HT-29 (cell line): ENCODE results near the gene GATAD1. TPM values are rescaled to one million over a fixed set of nuclear protein-coding genes. Genes with fewer than 3 reads are reported as not detected.
"Not testable (repeated sequence)": the region's sequence is repeated elsewhere in the genome, so short reads cannot be mapped to it uniquely, and the experiment has no call there.

Source experiments
- DNase-seq: peaks from one replicate; pipeline ENCODE4 v3.0.0-alpha.2; 2015; ENCODE audit warnings: low spot score
- total RNA-seq: library from RNA; depleted of rRNA; stranded (reverse); fragments of >200 nt; shearing (Covaris generic); gene quantifications from 2 replicates; pipeline ENCODE4 v1.2.3, GENCODE V29; 2014; rRNA removed

GATAD1 gene, protein sequence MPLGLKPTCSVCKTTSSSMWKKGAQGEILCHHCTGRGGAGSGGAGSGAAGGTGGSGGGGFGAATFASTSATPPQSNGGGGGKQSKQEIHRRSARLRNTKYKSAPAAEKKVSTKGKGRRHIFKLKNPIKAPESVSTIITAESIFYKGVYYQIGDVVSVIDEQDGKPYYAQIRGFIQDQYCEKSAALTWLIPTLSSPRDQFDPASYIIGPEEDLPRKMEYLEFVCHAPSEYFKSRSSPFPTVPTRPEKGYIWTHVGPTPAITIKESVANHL
- 24.8 and 29.9 TPM in 2 replicates for total RNA-seq

DNA sequence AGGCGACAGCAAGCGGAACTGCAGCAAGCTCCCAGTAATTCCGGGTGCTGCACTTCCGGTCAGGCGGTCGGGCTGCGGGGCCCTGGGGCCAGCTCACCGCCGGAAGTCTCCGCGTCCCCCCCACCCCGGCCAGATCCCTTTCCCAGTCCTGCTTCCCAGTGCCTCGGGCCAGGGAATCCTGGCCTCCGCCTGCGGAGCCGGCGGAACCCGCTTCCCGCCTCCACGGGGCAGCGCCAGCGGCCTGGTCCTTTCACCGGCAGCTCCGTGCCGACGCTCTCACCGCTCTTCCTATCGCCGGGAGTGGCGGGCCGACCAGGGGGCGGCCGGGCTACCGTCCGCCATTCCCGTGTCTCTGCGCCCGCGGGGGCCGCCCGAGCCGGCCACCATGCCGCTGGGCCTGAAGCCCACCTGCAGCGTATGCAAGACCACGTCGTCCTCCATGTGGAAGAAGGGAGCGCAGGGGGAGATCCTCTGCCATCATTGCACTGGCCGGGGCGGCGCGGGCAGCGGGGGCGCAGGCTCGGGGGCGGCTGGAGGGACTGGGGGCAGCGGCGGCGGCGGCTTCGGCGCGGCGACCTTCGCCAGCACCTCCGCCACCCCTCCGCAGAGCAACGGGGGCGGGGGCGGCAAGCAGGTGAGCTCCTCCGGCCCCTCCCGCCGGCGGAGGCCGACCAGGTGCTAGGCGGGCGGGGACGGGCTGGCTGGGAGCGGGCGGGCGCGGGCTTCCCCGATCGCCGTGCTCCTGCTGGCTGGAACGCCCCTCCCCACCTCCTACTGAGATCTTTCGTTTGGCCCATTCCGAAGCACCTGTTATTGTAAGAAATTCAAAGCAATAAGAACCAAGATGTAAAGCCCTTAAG lies at the start of gene GATAD1:
GATAD1 (plus strand) TSS at position 138 of the 860 bp plus-strand sequence; CDS start at position 386, 248 bp downstream.
- DNase-seq = peak; percentile 93

DNA sequence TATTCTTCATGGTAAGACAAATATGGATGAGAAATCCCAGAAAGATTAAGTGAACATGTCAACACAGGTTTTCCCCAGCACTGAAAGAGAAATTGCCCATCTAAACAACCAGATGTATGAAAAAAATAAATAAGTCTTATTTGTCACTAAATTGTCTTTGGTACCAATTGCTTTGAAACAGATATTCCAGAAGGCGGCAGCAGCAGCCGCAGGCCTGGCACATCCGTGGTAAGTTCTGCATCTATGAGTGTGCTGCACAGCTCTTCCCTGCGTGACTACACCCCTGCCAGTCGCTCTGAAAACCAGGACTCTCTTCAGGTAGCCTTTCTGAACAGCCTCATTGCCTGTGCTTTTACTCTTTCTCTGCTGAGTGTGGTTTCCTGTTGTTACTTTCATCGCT lies 49.7 kb upstream of the GATAD1 start:
- no peak for DNase-seq

DNA sequence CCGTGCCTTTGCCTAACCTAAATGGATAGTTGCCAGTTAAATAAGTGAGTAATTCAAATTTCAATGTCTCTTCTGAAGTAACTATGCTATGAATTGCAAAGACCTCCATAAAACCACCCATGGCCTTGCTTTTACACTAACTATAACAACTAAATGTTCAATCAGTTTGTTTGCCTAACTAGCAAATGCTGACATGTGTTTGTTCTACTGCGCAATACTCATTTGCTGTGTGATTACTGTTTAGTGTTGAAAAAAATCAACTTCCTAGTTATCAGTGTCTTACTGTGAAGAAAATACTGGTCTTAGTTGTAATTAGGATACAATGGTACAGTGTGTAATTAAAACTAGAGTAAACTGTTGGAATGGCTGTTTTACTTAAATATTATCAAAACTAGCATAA lies 47.3 kb upstream of the GATAD1 start:
- DNase-seq = no peak

DNA sequence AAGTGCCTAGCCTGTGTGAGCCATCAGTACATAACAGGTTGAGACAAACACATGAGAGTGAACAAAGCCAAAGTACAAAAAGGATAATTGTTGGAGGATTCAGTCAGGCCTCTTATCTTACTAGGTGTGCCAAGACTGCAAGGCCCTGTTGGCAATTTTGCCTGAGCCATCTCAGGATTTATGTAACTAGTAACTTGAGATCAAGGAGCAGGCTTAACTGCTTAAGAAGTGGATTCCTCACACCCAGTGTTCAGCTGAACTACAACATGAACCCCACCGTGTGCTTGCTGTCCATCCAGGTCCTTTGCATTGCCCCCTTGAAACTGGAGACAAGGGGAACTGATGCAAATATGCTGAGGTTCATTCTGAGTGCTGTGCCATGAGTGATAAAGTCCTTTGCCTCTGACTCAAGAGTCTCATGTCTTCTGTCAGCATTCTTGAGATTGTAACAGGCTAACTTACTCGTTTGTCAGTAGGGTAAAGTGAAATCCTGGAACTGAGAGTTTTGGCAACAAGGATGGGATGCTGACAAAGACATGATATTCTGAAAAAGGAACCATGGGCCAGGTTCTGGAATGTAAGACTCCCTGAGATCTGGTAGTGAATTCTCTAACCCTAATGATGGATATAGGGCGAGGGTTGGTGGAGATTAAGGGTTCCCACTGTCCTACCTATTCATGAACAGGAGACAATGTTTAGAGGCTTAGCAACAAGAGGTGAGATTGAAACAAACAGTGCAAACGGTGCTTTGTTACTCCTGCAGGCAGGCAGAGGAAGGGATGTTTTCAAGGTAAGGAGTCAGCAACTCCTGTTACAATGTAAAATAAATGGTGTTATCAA lies 44.1 kb upstream of the GATAD1 start:
- DNase-seq = no peak

DNA sequence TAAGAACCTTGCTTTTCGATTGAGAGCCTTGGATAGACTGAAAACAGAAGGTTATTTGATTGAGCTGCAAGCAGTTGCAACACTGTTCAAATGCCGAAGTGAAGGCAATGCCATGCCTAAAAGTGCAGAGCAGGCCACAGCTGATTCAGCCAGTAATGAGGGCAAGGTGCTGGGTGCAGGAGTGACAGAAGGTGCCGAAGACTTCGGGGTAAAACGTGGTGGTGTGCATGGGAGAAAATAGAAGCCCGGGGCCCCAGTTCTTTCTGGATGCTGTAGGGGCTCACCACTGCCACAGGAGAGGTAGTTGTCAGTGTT lies 43.6 kb upstream of the GATAD1 start:
- DNase-seq = no peak

DNA sequence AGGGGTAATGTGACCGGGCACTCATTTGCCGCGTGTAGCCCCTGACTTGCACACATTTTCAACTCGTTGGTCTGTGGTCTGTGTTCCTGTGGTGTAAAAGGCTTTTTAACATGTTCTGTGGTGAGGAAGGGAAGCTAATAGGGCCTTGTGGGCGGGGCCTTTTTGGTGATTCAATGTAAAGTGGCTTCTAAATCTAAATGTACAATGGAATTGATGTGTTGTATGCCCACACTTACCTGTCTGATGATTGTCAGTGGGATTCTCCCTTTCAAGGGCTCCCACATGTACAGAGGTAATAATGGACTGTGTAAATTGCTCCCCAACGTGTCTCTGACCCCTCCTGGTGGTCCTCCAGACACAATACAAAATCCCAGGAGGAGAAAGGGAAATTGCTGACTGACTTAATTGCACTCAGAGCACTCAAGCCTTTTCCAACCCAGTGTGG lies 43.1 kb upstream of the GATAD1 start:
- DNase-seq = no peak

DNA sequence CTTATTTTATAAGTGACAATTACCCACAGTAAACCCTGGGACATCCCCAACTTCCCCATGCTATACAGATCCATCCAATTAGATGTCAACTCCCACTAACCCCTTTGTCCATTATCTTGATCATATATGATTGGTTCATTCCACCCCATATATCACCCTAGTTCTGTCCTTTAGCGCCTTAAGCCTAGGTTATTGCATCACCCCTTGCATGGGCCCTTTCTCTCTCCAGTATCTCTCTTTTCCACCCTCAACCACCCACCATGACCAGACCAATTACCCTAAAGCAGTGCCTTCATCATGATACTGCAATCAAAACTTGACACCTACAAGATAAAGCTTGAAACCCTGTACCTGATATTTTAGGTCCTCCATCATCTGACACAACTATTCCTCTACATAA lies 37.9 kb upstream of the GATAD1 start:
- DNase-seq = no peak

DNA sequence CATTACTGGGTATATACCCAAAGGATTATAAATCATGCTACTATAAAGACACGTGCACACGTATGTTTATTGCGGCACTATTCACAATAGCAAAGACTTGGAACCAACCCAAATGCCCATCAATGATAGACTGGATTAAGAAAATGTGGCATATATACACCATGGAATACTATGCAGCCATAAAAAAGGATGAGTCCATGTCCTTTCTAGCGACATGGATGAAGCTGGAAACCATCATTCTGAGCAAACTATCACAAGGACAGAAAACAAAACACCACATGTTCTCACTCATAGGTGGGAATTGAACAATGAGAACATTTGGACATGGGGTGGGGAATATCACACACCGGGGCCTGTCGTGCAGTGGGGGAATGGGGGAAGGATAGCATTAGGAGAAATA lies 37.1 kb upstream of the GATAD1 start:
- DNase-seq = not testable (repeated sequence)

DNA sequence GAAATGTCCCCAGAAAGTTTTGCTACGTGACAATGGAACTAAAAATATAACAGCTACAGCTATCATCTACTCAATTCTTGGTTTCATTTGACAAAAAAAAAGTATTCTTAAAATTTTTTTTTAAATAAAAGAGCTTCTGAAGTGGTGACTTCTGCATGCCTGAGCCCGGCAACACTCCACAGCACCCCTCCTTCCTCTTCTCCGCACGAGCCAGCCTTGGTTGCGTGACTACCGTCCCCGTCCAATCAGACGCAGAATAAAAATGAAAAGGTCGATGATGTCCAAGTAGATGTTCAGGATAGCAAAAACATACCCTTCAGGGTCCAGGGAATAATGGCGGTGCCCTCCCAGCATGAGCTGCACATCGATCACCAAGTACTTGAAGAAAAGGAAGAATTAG lies 34.5 kb upstream of the GATAD1 start:
- DNase-seq = no peak

DNA sequence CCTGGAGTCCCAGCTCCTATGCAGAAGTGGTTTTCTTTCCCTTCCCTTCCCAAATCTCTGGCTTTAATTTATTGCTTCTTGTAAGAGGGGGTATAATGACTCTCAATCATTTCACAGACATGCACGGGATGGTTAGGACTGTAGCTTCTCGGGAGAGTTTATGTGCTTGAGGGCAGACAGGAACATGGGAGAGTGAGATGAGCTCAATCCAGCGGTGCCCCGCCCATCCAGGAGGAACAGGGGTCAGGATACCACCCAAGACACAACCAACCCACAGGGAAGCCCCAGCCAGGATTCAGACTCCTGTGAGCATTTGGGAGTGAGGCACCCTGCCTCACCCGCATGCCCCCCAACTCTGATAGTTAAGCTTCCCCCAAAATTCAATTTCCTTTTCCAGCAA lies 33.7 kb upstream of the GATAD1 start:
- DNase-seq = no peak

DNA sequence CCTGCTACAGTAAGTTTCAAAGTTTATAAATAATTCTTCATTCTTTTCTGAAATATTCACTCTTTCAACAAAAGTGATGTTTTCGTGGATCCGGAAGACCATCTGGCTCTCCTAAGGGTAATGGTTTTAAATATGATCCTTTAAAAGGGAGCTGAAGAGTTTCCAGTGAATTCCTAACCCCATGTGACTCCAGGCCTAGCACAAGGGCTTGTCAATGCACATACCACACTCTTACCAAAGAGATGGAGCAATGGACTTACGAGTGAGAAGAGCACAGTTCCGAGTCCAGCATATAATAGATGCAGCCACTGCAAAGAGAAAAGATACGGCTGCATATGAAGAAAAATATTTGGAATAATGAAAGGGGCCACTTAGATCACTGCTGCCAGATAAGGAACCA lies 32.1 kb upstream of the GATAD1 start:
- DNase-seq = no peak

DNA sequence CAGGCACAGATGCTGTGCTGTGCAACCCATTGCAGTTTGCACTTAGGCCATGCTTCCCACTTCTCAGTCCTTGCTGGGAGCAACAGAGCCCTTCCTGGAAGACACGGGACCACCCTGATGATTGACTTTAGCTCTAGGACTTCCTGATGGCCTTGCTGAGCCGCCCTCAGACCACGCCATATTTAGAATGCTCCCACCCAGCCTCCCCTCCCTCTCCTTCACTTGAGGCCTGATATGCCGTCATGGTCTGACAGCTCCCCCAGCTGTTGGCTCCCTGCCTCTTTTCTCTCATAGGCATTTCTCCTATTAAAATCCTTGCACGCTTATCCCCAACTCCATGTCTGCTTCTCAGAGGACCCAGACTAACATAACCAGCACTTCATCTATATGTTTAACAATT lies 29.4 kb upstream of the GATAD1 start:
- no peak for DNase-seq

DNA sequence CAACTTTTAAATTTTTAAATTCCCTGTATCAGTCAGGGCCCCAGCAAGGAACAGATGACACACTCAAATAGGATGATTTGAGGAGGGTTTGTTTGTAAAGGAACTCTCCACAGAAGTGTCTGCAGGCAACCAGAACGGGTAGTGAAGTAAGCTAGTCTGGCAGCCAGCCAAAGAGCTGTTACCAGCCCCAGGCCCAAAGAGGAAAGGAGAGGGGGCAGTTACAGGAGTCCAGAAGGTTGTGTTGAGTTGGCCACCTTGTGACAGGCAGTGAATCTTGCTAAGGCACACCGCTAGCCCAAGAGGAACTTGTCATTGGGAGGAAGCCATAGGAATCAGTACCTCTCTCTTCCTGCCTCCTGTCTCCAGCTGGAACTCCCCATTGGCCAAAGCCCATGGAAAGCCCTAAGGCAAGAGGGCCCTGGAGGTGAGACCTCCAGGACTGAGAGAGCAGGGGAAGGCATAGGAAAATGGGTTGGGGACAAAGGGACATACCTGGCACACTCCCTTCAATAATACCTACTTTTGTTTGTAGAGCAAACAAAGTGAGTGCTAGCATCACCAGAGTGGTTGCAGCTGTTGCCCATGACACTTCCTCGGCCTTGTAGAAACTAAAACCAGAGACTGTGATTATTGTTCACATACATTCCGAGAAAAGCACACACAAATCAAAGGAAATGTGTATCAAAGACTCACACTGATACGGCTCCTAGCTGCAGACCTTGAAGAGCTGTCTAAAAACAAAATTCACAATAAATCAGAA lies 25.4 kb upstream of the GATAD1 start:
- no peak for DNase-seq

DNA sequence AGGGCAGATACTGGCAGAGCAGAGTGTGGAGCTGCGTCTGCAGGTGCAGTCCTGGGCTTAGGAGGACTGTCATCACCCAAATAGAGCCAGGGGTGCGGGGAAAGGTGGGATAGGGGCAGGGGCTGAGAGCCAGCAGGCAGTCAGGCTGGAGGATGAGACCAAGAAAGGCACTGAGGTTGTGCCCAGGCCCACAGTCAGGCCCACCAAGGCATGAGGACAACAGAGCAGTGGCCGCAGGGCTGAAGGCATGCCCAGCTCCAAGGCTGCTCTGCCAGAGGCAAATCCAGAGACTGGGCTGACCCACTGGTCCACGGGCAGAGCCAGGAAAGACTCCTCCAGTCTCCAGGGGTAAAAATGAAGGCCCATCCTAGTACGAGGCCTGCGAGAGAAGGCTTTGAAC lies 24.4 kb upstream of the GATAD1 start:
- no peak for DNase-seq

DNA sequence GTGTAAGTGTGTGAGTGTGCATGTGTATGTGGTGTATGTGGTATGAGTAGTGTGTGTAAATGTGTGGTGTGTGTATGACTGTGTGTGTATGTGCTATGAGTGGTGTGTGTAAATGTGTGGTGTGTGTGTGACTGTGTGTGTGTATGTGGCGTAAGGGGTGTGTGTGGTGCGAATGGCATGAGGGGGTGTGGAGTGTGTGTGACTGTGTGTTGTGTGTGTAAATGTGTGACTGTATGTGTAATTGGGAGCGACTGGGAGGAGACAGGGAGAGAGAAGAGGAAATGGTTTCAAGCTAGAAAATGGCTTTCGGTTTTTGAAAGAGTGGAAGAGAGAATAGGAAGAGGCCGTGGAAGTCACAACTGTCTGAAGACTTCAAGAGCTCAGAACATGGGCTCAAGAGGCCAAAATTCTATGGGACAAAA lies 23.6 kb upstream of the GATAD1 start:
- no peak for DNase-seq

DNA sequence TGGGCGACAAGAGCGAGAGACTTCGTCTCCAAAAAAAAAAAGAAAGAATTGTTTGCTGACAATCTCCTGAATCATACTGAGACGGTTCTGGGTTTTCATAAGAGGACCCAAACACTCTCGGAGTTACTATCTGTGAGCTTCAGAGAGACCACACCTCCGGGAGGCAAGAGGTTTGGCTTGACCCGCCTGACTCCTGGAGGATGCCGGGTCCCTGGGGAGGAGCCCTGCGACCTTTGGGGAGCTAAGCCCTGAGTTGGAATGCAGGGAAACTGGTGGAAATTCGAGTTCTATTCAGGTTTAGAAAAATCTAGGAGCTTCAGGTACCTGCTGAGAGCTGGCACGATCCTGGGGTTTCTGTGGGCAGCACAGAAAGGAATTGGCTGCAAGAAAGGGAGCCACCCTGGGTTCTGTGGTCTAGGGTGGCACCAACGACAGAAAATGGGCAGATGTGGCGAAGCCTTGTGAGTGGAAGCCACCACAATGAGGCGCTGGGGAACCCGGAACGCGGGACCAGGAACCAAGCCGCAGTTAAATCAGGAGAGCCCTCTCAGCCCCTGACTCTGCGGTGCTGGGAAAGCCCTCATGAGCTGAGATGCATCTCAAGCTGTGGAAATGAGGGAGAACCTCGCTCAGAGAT lies 21.9 kb upstream of the GATAD1 start:
- peak; percentile 42 for DNase-seq

DNA sequence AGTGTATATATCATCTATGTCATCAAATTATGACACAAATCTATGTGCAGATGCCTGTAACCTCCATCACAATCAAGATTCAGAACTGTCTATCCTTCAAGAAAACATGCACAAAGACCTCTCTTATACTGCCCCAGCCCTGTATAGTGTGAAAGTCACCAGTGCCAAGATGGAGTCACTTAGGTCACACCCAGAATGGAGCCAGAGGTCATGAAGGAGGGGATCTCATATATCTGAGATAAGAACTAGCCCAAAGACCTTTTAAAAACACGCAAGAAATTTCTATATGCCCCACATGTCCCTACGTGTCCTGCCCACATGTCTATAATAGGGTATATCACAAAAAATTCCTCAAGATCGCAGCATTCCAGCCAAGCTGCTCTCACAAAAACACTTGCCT lies 20.1 kb upstream of the GATAD1 start:
- DNase-seq = no peak

DNA sequence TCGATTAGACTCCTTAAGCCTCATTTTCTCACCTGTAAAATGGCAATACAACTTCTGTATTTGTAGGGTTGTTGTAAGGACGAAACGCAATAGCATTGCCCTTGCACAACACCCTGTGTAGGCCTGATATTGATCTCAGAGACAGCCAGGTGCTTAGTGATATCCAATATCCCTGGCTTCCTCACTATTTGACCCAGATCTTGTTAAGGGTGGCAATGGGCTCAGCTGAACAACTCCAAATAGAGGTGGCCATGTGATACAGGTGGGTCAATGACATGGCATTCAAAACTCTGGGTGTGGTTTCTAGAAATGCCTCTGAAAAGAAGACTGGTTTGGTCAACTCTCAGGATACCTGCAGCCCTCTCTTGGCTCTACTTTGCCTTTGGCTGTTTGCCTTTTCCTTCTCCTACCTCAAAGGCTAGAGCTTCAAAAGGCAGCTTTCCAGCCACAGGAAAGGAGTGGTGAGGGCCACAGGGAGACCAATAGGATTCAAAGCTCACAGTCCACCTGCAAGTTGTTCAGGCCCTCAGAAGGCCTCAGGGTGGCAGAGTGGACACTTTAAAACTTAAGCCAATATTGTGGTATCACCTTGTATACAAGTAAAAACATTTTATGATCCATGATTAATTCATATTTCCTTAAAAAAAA lies 14.9 kb upstream of the GATAD1 start:
- DNase-seq = no peak

DNA sequence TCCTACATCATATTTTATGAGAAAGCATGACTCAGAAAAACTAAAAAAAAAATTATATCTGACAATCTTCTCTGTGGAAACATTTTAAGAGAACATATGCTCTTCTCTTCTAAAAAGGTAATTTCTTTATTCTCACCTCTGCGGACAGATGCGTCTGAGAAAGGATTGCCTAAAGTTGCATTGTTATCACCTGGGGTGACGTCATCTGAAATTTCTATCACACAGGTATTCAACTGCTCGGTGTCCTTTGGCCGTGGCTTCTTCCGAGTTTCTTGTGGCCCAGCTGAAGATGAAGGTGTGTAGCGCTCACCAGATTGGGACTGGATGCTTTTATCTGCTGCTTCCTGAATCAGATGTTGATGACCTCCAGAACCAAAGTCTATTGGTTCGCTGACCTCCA lies 14.3 kb upstream of the GATAD1 start:
- DNase-seq = no peak

DNA sequence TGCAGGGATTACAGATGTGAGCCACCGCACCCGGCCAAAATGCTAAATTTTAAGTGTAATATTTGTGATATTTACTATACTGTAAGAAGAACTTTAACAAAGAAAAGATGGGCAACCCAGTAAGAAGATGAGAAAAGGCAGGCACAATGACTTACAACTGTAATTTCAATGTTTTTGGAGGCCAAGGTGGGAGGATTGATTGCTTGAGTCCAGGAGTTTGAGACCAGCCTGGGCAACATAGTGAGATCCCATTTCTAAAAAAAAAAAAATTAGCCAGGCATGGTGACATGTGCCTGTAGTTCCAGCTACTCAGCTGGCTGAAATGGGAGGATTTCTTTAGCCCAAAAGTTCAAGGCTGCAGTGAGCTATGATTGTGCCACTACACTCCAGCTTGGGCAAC lies 11.7 kb upstream of the GATAD1 start:
- no peak for DNase-seq
